Prostate gland (tissue), 2 donors: ENCODE measurements around the gene CLIP4.

Experiments used
- POLR2A ChIP-seq: fragments of 450-650 bp; IDR thresholded peaks from one replicate; pipeline ENCODE4 v1.6.1; 2016; ENCODE audit warnings: antibody characterized with exemption, mild to moderate bottlenecking
- POLR2AphosphoS5 ChIP-seq: sonication (generic); formaldehyde crosslinking; IDR thresholded peaks from one replicate; pipeline ENCODE4 v1.6.1; 2017; ENCODE audit warnings: antibody characterized with exemption
- TF ChIP-seq, protein P1 (sequence below), 4 experiments: fragments of 200-600 bp in 2 of 4; fragments of 450-650 bp in 2 of 4; sonication (generic) in 2 of 4; IDR thresholded peaks; 1 replicate in 3 of 4; 2 replicates in 1 of 4; pipeline ENCODE4 v1.5.1; 2016 to 2019; ENCODE audit warnings: antibody characterized with exemption in 4 of 4, mild to moderate bottlenecking in 2 of 4, moderate library complexity in 2 of 4

GRCh38 chr2:29206941-29207340 lies 91.7 kb downstream of the CLIP4 start:
- TF ChIP-seq POLR2A: no peak
- TF ChIP-seq POLR2AphosphoS5: no peak
- TF ChIP-seq, protein P1, sequence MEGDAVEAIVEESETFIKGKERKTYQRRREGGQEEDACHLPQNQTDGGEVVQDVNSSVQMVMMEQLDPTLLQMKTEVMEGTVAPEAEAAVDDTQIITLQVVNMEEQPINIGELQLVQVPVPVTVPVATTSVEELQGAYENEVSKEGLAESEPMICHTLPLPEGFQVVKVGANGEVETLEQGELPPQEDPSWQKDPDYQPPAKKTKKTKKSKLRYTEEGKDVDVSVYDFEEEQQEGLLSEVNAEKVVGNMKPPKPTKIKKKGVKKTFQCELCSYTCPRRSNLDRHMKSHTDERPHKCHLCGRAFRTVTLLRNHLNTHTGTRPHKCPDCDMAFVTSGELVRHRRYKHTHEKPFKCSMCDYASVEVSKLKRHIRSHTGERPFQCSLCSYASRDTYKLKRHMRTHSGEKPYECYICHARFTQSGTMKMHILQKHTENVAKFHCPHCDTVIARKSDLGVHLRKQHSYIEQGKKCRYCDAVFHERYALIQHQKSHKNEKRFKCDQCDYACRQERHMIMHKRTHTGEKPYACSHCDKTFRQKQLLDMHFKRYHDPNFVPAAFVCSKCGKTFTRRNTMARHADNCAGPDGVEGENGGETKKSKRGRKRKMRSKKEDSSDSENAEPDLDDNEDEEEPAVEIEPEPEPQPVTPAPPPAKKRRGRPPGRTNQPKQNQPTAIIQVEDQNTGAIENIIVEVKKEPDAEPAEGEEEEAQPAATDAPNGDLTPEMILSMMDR (IDR thresholded peaks at IDR 0.05): no peak
